Retinal pigment epithelial cell (primary cell): ENCODE measurements around the gene SWT1.

Experiments
- DNase-seq: peaks from one replicate; pipeline ENCODE4 v3.0.0-alpha.2; 2010; ENCODE audit warnings: low read depth
- H3K4me3 ChIP-seq: 2 replicates; pipeline ENCODE4 v1.5.1; 2011; ENCODE audit warnings: mild to moderate bottlenecking, low read length, control low read depth, moderate library complexity
- TF ChIP-seq, protein P1 (sequence below): conservative IDR thresholded peaks from 2 replicates; pipeline ENCODE4 v1.5.1; 2011; ENCODE audit warnings: low read depth, low read length, control low read depth, inconsistent platforms

SWT1 gene

GRCh38 chr1:185156288-185156853 lies 596 bp upstream of the SWT1 start:
- no peak for DNase-seq
- TF ChIP-seq, protein P1, sequence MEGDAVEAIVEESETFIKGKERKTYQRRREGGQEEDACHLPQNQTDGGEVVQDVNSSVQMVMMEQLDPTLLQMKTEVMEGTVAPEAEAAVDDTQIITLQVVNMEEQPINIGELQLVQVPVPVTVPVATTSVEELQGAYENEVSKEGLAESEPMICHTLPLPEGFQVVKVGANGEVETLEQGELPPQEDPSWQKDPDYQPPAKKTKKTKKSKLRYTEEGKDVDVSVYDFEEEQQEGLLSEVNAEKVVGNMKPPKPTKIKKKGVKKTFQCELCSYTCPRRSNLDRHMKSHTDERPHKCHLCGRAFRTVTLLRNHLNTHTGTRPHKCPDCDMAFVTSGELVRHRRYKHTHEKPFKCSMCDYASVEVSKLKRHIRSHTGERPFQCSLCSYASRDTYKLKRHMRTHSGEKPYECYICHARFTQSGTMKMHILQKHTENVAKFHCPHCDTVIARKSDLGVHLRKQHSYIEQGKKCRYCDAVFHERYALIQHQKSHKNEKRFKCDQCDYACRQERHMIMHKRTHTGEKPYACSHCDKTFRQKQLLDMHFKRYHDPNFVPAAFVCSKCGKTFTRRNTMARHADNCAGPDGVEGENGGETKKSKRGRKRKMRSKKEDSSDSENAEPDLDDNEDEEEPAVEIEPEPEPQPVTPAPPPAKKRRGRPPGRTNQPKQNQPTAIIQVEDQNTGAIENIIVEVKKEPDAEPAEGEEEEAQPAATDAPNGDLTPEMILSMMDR, result no peak
- H3K4me3 ChIP-seq, result peak overlapping the region; percentile 93

GRCh38 chr1:185157599-185158412 lies 839 bp downstream of the SWT1 start:
- TF ChIP-seq, protein P1, result no peak
- H3K4me3 ChIP-seq, result peak overlapping the region; percentile 93
- no peak for DNase-seq

DNA sequence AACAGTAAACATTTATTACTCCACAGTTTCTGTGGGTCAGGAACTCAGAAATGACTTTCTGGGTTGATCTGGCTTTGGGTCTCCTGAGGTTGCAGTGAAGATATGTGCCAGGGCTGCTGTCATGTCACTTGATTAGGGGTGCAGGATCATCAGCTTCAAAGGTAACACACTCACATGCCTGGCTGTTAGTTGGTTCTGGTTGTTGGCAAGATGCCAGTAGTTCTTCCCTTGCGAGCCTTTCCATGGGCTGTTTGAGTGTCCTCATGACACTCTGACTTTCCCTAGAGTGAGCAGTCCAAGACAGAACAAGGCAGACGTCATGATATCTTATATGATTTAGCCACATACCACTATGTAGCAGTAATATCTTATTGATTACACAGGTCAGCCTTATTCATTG lies 1.8 kb downstream of the SWT1 start:
- DNase-seq, result no peak
- no peak overlapping the region for H3K4me3 ChIP-seq
- TF ChIP-seq, protein P1, result no peak

GRCh38 chr1:185159966-185160365 lies 3.0 kb downstream of the SWT1 start:
- H3K4me3 ChIP-seq, result no peak overlapping the region
- no peak for DNase-seq
- TF ChIP-seq, protein P1, result no peak

DNA sequence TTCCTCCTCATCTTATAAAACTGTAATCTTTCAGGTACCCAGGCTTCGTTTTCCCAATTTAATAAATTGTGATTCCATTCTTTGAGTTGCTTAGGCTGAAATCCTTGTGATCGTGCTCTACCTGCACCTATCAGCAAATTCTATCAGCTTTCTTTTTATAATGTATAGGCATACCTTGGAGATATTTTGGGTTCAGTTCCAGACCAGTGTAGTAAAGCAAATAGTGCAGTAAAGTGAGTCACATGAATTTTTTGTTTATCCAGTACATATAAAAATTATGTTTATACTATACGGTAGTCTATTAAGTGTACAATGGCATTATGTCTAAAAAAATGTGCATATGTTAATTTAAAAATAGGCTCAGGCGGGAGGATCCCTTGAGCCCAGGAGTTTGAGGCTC lies 5.5 kb downstream of the SWT1 start:
- H3K4me3 ChIP-seq, result no peak overlapping the region
- no peak for DNase-seq
- TF ChIP-seq, protein P1, result no peak

GRCh38 chr1:185166106-185166505 lies 9.1 kb downstream of the SWT1 start:
- TF ChIP-seq, protein P1, result no peak
- DNase-seq, result no peak
- no peak overlapping the region for H3K4me3 ChIP-seq

GRCh38 chr1:185170291-185170848 lies 13.4 kb downstream of the SWT1 start:
- no peak for DNase-seq
- TF ChIP-seq, protein P1, result peak; percentile 68
- H3K4me3 ChIP-seq, result no peak overlapping the region
